ENCODE results near the gene STAU1.
A peak's percentile ranks its signal among the peaks of the same experiment; 100 is the strongest.
"Not testable (repeated sequence)": the region's sequence is repeated elsewhere in the genome, so short reads cannot be mapped to it uniquely, and the experiment has no call there.

STAU1 gene

GRCh38 chr20:49187851-49188641 is at the start of gene STAU1:
STAU1 (minus strand) TSS chr20:49188334; CDS start chr20:49166201, 22,133 bp downstream.
- peak; percentile 71 for DNase-seq

DNA sequence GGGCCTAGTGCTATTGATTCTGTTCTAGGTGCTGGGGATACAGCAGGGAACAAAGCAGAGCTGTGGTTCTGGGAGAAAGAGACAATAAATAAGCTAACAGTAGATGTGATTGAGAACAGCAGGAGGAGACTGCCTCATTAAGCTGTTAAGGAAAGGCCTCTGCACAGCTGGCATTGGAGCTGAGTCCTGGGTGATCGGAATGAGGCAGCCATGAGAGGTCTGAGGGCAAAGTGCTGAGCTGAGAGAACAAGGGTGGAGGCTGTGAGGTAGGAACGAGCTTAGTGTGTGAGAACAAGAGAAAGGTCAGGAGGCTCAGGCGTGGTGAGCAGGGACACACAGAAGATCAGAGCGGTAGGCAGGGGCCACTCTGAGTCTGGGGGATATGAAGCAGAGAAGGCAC is 49.4 kb upstream of the STAU1 start:
- no peak for DNase-seq

DNA sequence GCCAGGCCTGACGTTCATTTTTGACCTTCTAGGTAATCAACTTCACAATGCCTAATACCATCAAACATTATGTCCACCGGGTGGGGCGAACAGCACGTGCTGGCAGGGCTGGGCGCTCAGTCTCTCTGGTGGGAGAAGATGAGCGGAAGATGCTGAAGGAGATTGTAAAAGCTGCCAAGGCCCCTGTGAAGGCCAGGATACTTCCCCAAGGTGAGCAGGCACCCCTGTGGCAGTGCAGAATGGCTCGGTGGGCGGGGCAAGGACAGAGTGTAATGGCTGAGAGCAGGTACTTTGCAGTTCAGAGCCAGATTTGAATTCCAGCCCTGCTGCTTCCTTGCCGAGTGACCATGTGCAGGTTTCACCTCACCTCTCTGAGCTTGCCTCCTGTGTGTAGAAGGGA is 48.2 kb upstream of the STAU1 start:
- DNase-seq, result no peak

- DNase-seq, result no peak
Observed at GRCh38 chr20:49234831-49235230, 46.7 kb upstream of the STAU1 start.

DNA sequence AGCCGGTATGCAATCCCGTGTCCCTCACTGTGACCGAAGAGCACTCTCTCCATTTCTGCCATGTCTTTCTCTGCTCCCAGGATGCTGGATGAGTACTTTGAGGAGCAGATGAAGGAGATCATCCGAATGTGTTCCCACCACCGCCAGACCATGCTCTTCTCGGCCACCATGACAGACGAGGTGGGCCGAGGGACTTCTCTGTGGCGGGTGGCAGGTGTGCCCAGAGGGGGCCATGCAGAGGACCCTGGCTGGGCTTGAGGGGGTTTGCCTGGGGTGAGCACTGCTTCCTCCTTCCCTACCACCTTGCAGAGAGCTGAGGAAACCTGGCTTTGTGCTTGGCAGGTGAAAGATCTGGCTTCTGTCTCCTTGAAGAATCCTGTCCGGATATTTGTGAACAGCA is 45.1 kb upstream of the STAU1 start:
- DNase-seq, result no peak

GRCh38 chr20:49231471-49231870 is 43.3 kb upstream of the STAU1 start:
- DNase-seq, result no peak

- no peak for DNase-seq
Observed at GRCh38 chr20:49230561-49231133, 42.5 kb upstream of the STAU1 start.

- DNase-seq, result peak; percentile 54
Observed at GRCh38 chr20:49230021-49230420, 41.9 kb upstream of the STAU1 start.

DNA sequence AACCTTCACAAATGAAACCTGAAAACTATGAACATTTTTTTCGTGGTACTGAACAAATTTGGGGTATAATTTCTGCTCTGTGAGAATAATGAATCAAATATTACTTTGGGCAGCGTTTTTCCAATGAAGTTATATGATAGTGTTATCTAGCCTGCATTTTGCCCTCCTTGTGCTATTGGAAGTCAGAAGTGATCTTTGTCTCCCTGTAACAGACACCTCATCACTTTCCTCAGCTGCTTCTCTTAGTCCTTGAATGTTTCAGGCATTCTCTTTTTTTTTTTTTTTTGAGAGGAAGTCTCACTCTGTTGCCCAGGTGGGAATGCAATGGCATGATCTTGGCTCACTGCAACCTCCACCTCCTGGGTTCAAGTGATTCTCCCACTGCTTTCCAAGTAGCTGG is 41.2 kb upstream of the STAU1 start:
- no peak for DNase-seq

DNA sequence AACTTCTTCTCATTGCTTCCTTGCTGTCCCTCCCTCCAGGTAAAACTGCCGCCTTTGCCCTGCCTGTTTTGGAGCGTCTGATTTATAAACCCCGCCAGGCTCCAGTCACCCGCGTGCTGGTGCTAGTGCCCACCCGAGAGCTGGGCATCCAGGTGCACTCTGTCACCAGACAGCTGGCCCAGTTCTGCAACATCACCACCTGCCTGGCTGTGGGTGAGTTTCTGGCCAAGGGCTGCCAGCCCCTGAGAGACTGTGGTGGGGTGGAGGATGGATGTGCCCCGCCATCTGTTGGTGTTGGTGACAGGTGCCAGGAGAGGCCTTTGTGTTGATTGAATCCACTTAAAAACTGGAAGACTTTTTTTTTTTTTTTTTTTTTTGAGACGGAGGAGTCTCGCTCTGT is 40.5 kb upstream of the STAU1 start:
- no peak for DNase-seq

DNA sequence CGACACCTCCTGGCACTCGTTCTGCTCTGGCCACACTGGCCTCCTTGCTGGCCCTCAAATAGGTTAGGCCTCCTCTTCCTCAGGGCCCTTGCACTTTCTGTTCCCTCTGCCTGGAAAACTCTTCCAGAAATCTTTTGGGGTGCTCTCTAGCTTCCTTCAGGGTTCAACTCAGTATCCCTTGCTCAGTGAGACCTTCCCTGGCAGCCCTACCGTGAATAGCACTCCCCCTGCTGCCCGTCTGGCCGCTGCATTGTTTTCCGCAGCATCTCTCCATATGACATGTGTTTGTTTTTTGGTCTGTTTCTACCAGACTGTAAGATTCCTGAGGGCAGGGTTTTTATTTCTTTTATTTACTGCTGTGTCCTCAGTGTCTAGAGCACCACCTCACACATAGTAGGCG is 37.8 kb upstream of the STAU1 start:
- no peak for DNase-seq

DNA sequence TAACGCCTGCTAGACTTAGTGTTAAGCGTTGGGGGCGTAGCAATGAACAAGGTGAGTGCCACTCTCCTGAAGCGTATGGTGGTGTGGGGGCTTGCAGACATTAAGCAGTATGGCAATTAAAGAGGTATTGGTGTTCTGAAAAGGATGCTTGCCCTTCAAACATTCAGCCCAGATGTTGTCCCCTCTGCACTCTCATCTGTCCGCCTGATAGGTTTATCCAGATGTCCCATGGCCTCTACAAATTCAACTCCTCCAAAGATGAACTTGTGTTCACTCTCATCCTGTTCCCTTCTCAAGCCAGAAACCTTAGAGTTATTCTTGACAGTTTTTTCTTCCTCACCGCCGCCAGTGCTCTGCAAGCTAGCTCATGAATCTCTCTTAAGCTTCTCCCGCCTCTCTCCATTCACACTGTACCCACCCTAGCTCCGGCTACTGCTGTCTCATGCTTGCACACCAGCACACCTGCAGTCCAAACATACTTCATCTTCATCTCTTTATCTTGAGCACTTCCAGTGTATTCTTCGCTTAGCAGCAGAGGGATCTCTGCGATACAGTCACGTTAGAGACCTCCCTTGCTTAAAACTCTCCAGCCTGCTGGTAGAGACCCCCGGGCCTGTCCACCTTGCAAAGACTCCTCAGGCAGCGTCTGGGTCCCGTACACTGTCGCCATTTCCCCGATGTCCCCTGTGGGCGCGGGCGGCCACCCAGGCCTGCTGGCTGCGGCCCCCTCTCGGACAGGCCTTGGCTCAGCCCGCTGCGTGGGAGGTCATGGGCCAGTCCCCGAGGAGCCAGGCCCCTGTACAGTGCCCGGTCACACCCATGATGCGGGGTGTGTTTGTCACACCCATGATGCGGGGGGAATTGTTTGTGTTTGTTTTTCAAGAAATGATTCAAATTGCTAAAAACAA is 32.0 kb upstream of the STAU1 start:
- DNase-seq, result no peak

DNA sequence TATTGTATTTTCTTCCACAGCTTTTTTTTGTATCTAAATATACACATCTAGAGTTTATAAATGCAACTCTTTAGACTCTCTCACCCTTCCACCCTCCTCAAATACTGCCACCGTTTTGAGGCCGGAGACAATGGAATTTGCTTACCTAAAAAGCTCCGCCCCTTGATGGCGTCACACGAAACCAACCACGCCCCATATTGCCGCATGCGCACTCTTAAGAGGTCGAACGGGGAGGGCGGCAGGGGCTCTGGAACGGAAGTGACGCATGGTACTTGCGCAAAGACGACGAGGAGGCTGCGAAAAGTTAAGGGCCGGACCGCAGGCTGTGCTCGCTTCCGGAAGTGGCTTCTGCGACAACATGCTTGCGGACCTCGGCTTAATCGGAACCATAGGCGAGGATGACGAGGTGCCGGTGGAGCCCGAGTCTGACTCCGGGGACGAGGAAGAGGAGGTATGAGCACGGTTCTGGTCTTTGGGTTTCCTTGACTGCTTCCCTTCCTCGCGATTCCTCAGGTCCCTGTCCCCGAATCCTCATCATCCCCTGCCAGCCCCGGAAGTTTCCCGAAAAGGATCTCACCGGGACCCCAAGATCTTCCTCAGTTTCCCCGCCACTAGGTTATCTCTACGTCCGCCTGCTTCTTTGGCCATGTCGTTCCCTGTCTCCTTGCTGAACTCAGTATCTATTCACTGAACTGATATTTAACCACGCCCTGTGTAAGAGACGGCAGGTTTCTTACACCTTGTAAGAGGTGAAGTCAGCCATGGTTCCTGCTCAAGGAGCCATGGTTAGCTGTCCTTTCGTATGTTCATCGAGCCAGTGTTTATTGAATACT is 31.2 kb upstream of the STAU1 start, which contains the start of gene DDX27:
Gene DDX27, plus strand, starts transcription at position 326 of the 833 bp plus-strand sequence. Its CDS starts 33 bp downstream, at position 359.
- peak; percentile 88 for DNase-seq

GRCh38 chr20:49218739-49219090 is 30.6 kb upstream of the STAU1 start:
- not testable (repeated sequence) for DNase-seq

GRCh38 chr20:49216991-49217578 is 29.0 kb upstream of the STAU1 start:
- DNase-seq, result peak; percentile 48

GRCh38 chr20:49215232-49215631 is 27.1 kb upstream of the STAU1 start:
- DNase-seq, result no peak

- DNase-seq, result no peak
Observed at GRCh38 chr20:49214571-49214970, 26.4 kb upstream of the STAU1 start.

- DNase-seq, result no peak
Observed at GRCh38 chr20:49210757-49211110, 22.6 kb upstream of the STAU1 start.

GRCh38 chr20:49210101-49210756 is 22.1 kb upstream of the STAU1 start:
- DNase-seq, result no peak

GRCh38 chr20:49207076-49207475 is 18.9 kb upstream of the STAU1 start:
- no peak for DNase-seq

GRCh38 chr20:49203746-49204145 is 15.6 kb upstream of the STAU1 start:
- no peak for DNase-seq

DNA sequence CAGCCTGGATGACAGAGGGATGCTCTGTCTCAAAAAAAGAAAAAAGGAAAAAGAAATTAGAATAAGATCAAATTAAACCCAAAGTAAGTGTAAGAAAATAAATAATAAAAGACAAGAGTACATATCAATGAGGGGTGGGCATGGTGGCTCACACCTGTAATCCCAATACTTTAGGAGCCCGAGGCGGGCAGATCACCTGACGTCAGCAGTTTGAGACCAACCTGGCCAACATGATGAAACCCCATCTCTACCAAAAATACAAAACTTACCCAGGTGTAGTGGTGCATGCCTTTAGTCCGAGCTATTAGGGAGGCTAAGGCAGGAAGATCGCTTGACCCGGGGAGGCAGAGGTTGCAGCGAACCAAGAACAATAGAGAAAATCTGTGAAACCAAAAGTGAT is 14.9 kb upstream of the STAU1 start:
- no peak for DNase-seq

All from NCI-H187 treated with DMSO at 0.1 percent for 48 hours (cell line).